ENCODE measurements around the gene RBM26.

Gene RBM26

DNA sequence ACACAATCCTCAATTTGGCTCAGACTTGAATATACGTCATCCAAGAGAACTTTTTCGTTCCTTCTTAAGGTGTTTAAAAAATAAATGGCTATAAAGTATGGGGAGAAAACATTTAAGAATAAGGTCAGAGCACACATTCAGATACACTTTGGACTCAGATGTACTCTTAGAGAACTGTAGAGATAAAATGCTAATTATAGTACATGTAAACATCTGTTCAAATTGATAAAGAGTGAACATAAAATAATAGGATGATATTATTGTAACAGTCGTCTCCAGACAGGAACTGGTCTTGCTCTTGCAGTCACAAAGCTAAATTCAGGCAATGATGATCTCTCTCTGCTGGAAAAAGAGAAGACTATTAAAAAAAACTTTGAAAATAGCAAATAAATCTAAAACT, 91.4 kb downstream of the RBM26 start:
- TF ChIP-seq Cebpa-rat (IDR thresholded peaks at IDR 0.05), result no peak
- H4K20me1 ChIP-seq, result no peaks in the 10 kb centered on the region; the same call in 1 of the 2 replicates
- no peak overlapping the region for H3K27ac ChIP-seq
- H3K4me1 ChIP-seq, result no peaks in the 10 kb centered on the region
- peaks cover 27% of the 10 kb centered on the region; the same call in 1 of the 2 replicates for H3K36me3 ChIP-seq
- no peak overlapping the region for H3K4me2 ChIP-seq
- no peaks in the 10 kb centered on the region for H3K9me3 ChIP-seq
- no peaks in the 10 kb centered on the region for H3K27me3 ChIP-seq
- H3K4me3 ChIP-seq, result no peak overlapping the region
- H3K9ac ChIP-seq, result no peak overlapping the region

DNA sequence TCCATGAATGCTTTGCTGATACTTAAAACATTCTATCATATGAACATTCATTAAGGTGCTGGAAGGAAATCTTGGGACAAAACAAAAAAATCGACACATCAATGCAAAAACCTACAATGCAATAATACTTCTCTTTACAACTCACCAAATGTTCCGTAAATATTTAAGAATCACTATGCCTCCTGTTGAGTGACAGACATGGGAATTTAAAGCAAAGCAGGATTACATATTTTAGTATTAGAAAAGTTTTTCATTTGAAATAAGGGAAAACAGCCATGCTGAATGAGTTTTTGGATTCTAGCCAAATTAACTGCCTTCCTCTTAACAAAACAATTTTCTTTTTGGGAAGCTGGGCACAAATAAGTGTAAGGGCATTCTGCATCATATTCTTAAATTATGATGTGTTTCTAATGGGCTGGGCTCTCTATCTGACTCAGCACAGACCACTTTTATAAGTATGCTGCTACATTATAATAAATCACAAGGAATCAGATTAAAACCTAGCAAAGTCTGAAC, 93.7 kb downstream of the RBM26 start:
- Histone ChIP-seq H3K36me3 (peaks cover 11% of the 10 kb centered on the region; the same call in 1 of the 2 replicates), H3K27ac (no peak overlapping the region), H3K4me1 (no peaks in the 10 kb centered on the region), H3K9me3 (no peaks in the 10 kb centered on the region), H3K4me3 (no peak overlapping the region), H4K20me1 (no peaks in the 10 kb centered on the region; the same call in 1 of the 2 replicates), H3K27me3 (no peaks in the 10 kb centered on the region), H3K9ac (no peak overlapping the region), H3K4me2 (no peak overlapping the region)
- no peak for TF ChIP-seq Cebpa-rat (IDR thresholded peaks at IDR 0.05)

DNA sequence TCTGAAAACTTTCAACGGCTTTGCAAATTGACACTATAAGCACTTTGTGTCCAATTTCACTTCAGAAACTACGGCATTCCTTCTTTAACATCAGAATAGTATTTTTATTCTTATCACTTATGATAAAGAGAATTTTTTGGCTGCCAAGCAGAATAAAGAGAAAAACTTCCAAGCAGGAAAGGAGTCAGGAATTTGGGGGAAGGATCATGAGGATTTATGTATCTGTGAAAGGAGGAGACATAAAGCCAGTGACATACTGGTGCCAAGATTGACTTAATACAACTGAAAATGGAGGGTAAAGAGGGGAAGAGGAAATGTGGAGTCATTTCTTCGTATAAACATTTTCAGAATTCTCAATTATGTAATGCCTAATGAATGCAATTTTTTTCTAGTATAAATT, 94.7 kb downstream of the RBM26 start:
- Histone ChIP-seq H3K4me1 (no peaks in the 10 kb centered on the region), H3K27ac (no peak overlapping the region), H3K27me3 (no peaks in the 10 kb centered on the region), H4K20me1 (no peaks in the 10 kb centered on the region), H3K4me3 (no peak overlapping the region), H3K9ac (no peak overlapping the region), H3K4me2 (no peak overlapping the region), H3K36me3 (peaks cover 11% of the 10 kb centered on the region; the same call in 1 of the 2 replicates), H3K9me3 (no peaks in the 10 kb centered on the region)
- TF ChIP-seq Cebpa-rat (IDR thresholded peaks at IDR 0.05), result no peak

DNA sequence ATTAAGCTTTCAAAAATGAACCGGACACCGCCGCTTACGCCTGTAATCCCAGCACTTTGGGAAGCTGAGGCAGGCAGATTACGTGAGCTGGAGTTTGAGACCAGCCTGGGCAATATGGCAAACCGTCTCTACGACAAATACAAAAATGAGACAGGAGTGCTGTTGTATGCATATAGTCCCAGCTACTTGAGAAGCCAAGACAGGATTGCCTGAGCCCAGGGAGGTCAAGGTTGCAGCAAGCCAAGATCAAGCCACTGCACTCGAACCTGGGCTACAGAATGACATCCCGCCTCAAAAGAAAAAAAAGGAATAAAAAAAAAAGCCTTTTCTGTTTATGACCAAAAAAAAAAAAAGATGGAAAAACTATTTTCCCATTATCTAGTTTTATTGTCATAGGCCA, 96.4 kb downstream of the RBM26 start:
- Histone ChIP-seq H3K4me2 (no peak overlapping the region), H4K20me1 (no peaks in the 10 kb centered on the region), H3K4me1 (no peaks in the 10 kb centered on the region), H3K36me3 (peaks cover 10% of the 10 kb centered on the region; the same call in 1 of the 2 replicates), H3K9ac (no peak overlapping the region), H3K27me3 (no peaks in the 10 kb centered on the region), H3K4me3 (no peak overlapping the region), H3K27ac (no peak overlapping the region), H3K9me3 (no peaks in the 10 kb centered on the region)
- no peak for TF ChIP-seq Cebpa-rat (IDR thresholded peaks at IDR 0.05)

DNA sequence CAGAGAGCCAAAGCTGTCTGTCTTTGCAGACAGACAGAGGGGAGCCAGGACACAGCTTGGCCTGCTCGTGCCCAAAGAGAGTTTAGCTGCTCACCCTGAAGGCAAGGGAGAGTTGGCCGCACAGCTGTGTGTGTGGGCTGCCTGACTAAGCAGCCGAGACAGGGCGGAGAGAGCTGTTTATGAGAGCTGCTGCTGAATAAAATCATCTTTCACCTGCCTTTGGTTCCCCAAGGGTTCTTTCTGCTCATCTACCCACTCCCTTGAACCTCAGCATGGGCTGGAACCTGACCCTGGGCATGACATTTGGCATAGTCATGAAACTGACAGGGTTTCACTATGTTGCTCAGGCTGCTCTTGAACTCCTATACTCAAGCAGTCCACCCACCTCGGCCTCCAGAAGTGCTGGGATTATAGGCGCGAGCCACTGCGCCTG, 98.2 kb downstream of the RBM26 start:
- Histone ChIP-seq H3K27me3 (no peaks in the 10 kb centered on the region), H3K27ac (no peak overlapping the region), H3K36me3 (peaks cover 6% of the 10 kb centered on the region; the same call in 1 of the 2 replicates), H3K9me3 (no peaks in the 10 kb centered on the region), H3K4me1 (no peaks in the 10 kb centered on the region), H3K9ac (no peak overlapping the region), H3K4me2 (no peak overlapping the region), H4K20me1 (no peaks in the 10 kb centered on the region), H3K4me3 (no peak overlapping the region)
- TF ChIP-seq Cebpa-rat (IDR thresholded peaks at IDR 0.05), result no peak

DNA sequence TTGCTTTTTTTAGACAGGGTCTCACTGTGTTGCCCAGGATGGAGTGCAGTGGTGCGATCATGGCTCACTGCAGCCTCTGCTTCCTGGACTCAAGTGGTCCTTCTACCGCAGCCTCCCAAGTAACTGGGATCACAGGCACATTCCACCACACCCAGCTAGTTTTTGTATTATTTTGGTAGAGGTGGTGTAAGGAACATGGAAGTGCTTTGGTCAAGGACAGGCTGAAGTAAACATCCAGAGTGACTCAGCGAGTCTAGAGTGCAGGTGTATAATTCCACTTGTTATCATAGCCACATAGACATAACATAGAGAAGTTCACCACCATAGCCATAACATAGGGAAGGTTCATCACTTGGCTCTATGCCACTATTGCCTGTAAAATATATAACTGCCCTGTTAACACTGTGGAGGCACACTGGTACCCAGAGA, 98.6 kb downstream of the RBM26 start:
- no peak for TF ChIP-seq Cebpa-rat (IDR thresholded peaks at IDR 0.05)
- H3K9me3 ChIP-seq, result no peaks in the 10 kb centered on the region
- no peak overlapping the region for H3K4me3 ChIP-seq
- H3K4me1 ChIP-seq, result no peaks in the 10 kb centered on the region
- no peak overlapping the region for H3K4me2 ChIP-seq
- no peak overlapping the region for H3K27ac ChIP-seq
- H3K36me3 ChIP-seq, result peaks cover 3% of the 10 kb centered on the region; the same call in 1 of the 2 replicates
- no peaks in the 10 kb centered on the region for H3K27me3 ChIP-seq
- no peak overlapping the region for H3K9ac ChIP-seq
- H4K20me1 ChIP-seq, result no peaks in the 10 kb centered on the region

DNA sequence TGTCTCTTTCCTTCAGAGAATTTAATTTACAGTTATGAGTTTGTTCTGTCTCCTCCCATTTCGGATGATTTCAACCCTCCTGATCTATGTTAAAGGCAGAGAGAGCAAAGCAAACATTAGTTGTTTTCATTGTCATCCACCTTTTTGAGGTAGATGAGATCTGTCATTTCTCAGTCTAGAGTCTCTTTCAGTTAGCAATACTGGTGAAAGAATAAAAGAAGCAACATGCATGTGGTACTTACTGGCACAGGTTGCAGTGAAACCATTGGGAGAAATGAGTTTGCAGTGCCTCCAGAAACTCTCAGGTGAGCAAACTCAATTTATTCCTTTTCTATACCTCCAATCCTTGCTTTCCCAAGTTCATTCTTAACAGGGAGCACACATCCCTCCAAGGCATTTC, 99.4 kb downstream of the RBM26 start:
- Histone ChIP-seq H3K27ac (no peak overlapping the region), H4K20me1 (no peaks in the 10 kb centered on the region), H3K27me3 (no peaks in the 10 kb centered on the region), H3K4me2 (no peak overlapping the region), H3K9me3 (no peaks in the 10 kb centered on the region), H3K9ac (no peak overlapping the region), H3K4me1 (no peaks in the 10 kb centered on the region), H3K4me3 (no peak overlapping the region), H3K36me3 (no peaks in the 10 kb centered on the region)
- TF ChIP-seq Cebpa-rat (IDR thresholded peaks at IDR 0.05), result no peak

DNA sequence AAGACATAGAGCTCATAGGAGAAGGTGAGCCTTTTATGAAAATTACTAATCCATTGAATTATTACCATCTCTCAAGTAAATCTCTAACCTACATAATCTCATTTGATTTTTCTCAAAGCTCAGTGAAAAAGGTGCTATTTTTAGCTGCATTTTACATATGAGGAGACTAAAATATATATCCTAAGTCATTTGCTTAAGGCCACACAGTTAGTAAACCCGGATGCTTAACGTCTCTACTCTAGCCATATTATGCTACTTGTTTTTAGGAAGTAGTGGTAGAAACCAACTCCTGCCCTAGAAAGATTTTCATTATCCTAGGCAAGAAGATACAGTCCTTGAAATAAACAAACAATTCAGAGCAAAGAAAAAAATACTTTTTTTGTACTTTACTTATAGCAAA, 108.9 kb downstream of the RBM26 start:
- no peaks in the 10 kb centered on the region for H4K20me1 ChIP-seq
- no peaks in the 10 kb centered on the region for H3K27me3 ChIP-seq
- H3K4me1 ChIP-seq, result no peaks in the 10 kb centered on the region
- no peaks in the 10 kb centered on the region for H3K36me3 ChIP-seq
- H3K4me3 ChIP-seq, result no peak overlapping the region
- no peak for TF ChIP-seq Cebpa-rat (IDR thresholded peaks at IDR 0.05)
- no peak overlapping the region for H3K9ac ChIP-seq
- H3K4me2 ChIP-seq, result no peak overlapping the region
- no peaks in the 10 kb centered on the region for H3K9me3 ChIP-seq
- no peak overlapping the region for H3K27ac ChIP-seq

DNA sequence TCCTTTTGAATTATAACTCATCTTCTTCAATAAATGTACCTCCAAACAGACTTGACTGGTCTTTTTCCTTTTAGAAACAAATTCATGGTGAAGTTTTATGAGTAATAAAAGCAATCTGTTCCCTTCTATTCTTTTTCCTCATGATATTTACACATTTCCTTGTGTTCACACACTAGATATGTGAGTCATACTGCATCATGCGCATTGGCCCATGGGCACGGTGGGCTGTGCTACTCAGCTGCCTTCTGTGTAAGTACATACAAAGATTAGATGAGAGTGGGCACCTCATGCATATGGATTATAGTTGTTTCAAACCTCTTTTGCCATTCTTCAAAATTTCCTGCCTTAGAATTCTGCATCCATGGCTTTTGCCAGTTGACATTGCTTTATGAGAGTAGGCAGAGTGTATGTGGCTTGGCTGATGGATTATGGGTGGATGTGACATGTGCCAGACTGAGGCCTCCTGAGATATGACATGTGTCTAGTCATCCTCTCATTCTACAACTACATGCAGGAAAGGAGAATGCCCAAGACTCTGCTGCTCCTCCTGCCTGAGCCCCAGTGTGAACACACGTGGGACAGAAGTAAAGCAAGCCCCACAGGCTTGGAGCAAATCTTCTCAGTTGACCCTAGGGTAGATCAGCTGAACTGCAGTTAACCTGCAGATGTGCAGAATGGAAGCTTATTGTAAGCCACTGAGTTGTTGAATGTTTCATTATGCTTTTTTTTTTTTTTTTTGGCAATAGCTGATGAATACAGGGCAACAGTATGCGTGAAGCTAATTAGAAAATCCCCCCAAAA, 109.9 kb downstream of the RBM26 start:
- H3K36me3 ChIP-seq, result no peaks in the 10 kb centered on the region
- TF ChIP-seq Cebpa-rat (IDR thresholded peaks at IDR 0.05), result no peak

DNA sequence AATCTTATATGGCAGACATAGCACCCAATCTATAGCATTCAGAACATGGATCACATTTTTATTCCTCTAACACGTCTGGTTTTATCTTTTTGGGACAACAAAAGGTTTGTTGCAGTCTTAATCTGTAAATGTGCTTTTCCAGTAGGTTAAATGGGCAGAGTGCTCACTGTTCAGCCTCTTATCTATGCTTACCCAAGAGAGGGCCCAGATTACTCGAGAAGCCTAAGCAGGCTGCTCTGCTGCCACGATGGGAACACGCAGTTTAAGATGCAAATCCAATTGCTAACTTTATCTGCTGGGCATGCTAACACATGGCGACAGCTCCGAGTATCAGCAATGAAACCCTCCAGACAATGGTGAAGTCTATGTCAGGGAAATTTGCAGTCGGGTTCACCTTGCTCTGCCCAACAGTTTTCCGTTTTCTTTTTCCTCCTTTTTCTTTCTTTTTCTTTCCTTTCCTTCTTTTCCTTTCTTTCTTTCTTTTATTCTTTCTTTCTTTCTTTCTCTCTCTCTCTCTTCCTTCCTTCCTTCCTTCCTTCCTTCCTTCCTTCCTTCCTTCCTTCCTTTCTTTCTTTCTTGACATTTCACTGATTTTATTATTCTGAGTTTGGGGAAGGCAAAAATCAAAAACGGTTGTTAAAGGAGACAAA, 115.3 kb downstream of the RBM26 start:
- H3K4me1 ChIP-seq, result no peaks in the 10 kb centered on the region
- H3K9ac ChIP-seq, result no peak overlapping the region
- no peak overlapping the region for H3K27ac ChIP-seq
- no peaks in the 10 kb centered on the region for H3K27me3 ChIP-seq
- H4K20me1 ChIP-seq, result no peaks in the 10 kb centered on the region
- TF ChIP-seq Cebpa-rat (IDR thresholded peaks at IDR 0.05), result no peak
- no peak overlapping the region for H3K4me3 ChIP-seq
- H3K4me2 ChIP-seq, result no peak overlapping the region
- no peaks in the 10 kb centered on the region for H3K9me3 ChIP-seq
- no peaks in the 10 kb centered on the region for H3K36me3 ChIP-seq

More for the DNA sequence above, 109.9 kb downstream of the RBM26 start:
- Histone ChIP-seq H3K9ac (no peak overlapping the region), H3K27me3 (no peaks in the 10 kb centered on the region), H4K20me1 (no peaks in the 10 kb centered on the region), H3K27ac (no peak overlapping the region), H3K9me3 (no peaks in the 10 kb centered on the region), H3K4me1 (no peaks in the 10 kb centered on the region), H3K4me2 (no peak overlapping the region), H3K4me3 (no peak overlapping the region)

Data from BLaER1 (cell line).